Measurements from ENCODE around the gene SLPI.

The SLPI gene

DNA sequence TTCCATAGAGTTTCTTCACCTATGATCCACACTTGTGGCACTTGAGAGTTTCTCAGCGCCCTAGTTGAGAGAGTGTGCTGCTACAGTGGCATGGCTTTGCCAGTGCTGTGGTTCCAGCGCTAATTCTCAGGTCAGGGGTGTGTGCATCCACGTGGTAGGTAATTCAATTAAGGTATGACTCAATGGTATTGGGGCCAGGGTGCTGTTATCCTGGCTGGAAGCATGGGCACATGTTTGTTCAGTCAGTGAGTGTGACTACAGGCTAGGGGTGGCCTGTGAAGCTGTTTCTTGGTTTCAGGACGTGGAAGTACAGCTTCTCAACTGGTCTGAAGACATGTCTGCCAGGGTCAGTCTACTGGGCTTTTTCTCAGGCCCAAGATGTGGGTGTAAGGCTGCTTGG lies 36.2 kb downstream of the SLPI start:
- no peak for DNase-seq (ENCODE audit: low read depth in 2 of 2)

DNA sequence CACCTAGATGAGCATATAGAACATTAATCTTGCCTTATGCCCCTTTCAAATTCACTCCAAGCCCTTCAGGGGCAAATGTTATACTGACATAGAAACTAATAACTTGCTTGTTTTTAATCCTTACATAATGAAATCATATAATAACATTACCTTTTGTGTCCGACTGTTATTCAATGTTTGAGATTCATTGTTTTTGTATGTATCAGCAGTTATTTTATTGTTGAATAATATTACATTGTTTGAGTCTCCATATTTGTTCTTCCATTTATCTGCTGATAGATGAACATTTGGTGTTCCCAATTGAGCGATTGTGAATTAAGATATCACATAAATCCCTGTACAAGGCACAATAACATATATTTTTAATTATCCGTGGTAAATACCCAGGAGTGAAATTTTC lies 41.5 kb downstream of the SLPI start:
- no peak for DNase-seq (ENCODE audit: low read depth in 2 of 2)

DNA sequence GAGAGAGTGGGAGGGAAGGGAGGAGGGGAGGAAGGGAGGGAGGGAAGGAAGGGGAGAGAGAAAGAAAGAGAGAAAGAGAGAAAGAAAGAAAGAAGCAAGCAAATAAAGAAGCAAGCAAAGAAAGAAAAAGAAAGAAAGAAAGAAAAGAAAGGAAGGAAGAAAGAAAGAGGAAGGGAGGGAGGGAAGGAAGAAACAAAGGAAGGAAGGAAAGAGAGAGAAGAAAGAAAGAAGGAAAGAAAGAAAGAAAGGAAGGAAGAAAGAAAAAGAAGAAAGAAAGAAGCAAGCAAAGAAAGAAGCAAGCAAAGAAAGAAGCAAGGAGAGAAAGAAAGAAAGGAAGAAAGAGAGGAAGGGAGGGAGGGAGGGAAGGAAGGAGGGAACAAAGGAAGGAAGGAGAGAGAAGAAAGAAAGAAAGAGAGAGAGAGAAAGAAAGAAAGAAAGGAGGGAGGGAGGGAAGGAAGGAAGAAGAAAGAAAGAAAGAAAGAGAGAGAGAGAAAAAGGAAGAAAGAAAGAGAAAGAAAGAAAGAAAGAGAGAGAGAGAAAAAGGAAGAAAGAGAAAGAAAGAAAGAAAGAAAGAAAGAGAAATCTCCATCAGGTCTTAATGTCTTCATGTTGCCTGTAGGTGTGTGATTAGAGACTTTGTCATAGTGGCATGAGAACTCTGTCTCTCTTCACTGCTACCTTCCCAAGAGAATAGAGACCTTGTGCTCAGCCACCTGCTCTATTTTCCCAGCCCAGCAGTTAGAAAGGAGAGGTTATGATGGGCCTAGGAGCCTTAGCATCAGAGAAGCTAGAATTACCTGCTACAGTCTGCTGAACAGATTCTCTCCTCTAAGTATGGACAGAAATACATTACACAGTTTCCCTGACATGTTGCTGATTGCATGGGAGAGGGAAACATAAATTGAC lies 42.5 kb downstream of the SLPI start:
- DNase-seq (ENCODE audit: low read depth in 2 of 2) = no peak

DNA sequence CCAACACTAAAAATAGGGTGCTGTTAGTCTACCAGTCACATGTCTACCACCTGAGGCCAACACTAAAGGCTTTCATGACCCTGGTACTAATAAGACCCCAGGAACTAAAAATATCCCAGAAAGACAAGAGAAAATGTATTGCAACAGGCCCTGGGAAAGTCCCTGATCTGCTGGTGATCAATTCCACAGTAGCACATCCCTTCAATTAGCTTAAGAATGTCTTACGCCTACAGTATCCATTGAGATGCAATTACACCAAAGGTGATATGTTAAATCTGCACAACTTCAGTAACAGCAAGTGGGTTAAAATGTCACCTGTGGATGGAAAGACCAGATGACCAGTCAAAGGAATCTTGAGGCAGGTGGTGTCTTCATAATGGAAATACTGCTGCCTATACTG lies 44.4 kb downstream of the SLPI start:
- no peak for DNase-seq (ENCODE audit: low read depth in 2 of 2)

DNA sequence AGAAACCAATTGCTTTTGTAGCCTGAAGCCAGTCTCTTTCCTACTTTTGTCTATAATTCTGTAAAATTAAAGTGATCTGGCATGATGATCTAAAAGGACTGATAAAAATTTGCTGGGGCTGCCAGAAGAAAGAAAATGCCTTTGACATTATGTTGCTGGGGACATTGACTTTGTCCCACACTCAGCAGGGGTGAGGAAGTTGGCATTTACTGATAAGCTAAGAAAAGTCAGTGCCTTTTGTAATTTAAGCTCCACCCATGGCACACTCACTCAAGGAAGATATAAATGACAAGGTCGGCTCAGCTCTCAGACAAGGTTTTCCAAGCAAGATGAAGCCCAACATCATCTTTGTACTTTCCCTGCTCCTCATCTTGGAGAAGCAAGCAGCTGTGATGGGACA lies 47.6 kb downstream of the SLPI start, which contains the start of gene SEMG1:
Gene SEMG1 (plus strand): TSS at position 309 of the 400 bp plus-strand sequence. CDS start 21 bp downstream, at position 330.
- DNase-seq (ENCODE audit: low read depth in 2 of 2) = no peak

All from stimulated activated CD8-positive, alpha-beta memory T cell treated with anti-CD3 and anti-CD28 coated beads, Interleukin-7, amount 100 ng/mL, for 1 hour (primary cell).